Keratinocyte (primary cell): ENCODE measurements around the gene PSAP.

Source experiments
- CTCF ChIP-seq, 3 experiments: IDR thresholded peaks in 1 of 3; conservative IDR thresholded peaks in 1 of 3; optimal IDR thresholded peaks in 1 of 3; 2 replicates in 2 of 3; 3 replicates in 1 of 3; pipeline versions ENCODE3 to v1.5.1; 2011; ENCODE audit warnings: low read length in 3 of 3, mild to moderate bottlenecking in 3 of 3, moderate library complexity in 2 of 3, control low read depth in 1 of 3, inconsistent platforms in 1 of 3; ENCODE audit not compliant: insufficient read depth in 2 of 3; ENCODE audit errors: extremely low read depth in 1 of 3
- EZH2 ChIP-seq: IDR thresholded peaks from one replicate; pipeline ENCODE4 v1.6.1; 2012; ENCODE audit warnings: inconsistent platforms, mild to moderate bottlenecking, low read length, moderate library complexity

GRCh38 chr10:71842856-71843686 lies 8.0 kb downstream of the PSAP start:
- TF ChIP-seq CTCF (optimal IDR thresholded peaks at IDR 0.05 in 1 of 3, IDR thresholded peaks at IDR 0.05 in 1 of 3, conservative IDR thresholded peaks at IDR 0.05 in 1 of 3; ENCODE audit: extremely low read depth in 1 of 3, insufficient read depth in 2 of 3, low read length in 3 of 3) (no peak), EZH2 (no peak)
